Measurements from ENCODE around the gene KLF15. TPM values are rescaled to one million over a fixed set of nuclear protein-coding genes. Genes with fewer than 3 reads are reported as not detected.

The KLF15 gene
- total and polyA plus RNA-seq, 2 experiments from 2014 or later, result 3.5 to 19.8 TPM

DNA sequence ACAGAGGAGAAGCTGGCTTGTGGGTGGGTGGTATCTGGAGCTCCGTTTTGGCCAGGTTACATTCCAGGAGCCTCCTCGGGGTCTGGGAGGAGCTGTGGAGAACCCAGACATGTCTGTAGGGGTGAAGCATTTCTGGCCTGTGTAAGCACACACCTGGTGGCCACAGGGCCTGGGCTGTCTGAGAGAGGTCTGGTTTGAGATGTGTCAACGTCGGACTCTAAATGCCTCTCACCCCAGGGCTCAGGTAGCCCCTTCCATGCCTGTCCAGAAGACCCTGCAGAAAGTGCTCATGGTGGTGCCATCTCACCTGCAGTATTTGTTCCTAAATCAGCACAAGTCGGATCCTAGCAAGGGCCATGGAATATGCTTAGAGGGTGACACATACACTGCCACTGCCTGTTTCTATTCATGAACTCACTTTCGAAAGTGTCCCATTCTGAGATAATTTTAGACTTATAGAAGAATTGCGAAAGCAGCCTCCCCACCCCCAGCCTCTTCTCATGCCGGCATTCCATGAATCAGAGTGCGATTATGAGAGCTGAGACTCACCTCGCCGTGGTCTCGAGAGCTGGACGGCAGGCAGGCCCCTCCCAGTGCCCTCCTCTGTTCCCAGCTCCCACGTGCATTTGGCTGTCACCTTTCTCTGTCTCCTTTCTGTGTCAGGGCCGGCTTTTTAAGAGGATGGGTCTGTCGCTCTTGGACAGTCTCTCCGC lies 63.7 kb downstream of the KLF15 start:
- Mint-ChIP-seq H3K9me3 (no peaks in the 10 kb centered on the region; the same call in 2 of the 3 replicates), H3K4me1 (peaks cover 34% of the 10 kb centered on the region), H3K27me3 (ENCODE audit: insufficient read depth, low read depth, poor library complexity) (peaks cover 2% of the 10 kb centered on the region), H3K27ac (no peak overlapping the region), H3K4me3 (no peak overlapping the region), H3K36me3 (ENCODE audit: low read depth) (no peaks in the 10 kb centered on the region)
- H3K79me2 ChIP-seq (replicated peaks; ENCODE audit: insufficient read depth), result no peaks in the 10 kb centered on the region
- ATAC-seq, result no peak
- H3K4me2 ChIP-seq, result no peak overlapping the region
- H3K27me3 ChIP-seq (ENCODE audit: insufficient read depth), result peaks cover 25% of the 10 kb centered on the region
- no peaks in the 10 kb centered on the region for H4K20me1 ChIP-seq (replicated peaks; ENCODE audit: insufficient read depth)
- H3K4me1 ChIP-seq (ENCODE audit: insufficient read depth), result peaks cover 7% of the 10 kb centered on the region; the same call in 1 of the 2 replicates
- H3K36me3 ChIP-seq (ENCODE audit: insufficient read depth), result no peaks in the 10 kb centered on the region
- DNase-seq (ENCODE audit: low spot score), result no peak
- H3K4me3 ChIP-seq, result no peak overlapping the region
- H3F3A ChIP-seq (replicated peaks; ENCODE audit: low read depth), result no peaks in the 10 kb centered on the region
- H2AFZ ChIP-seq, result no peak overlapping the region
- H3K9me2 ChIP-seq (ENCODE audit: insufficient read depth), result no peaks in the 10 kb centered on the region
- no peak overlapping the region for H3K27ac ChIP-seq (ENCODE audit: low read depth)
- TF ChIP-seq POLR2AphosphoS5 (IDR thresholded peaks at IDR 0.05; ENCODE audit: low read depth) (no peak), STAT1 (IDR thresholded peaks at IDR 0.05; ENCODE audit: unreplicated experiment) (no peak), EZH2 (IDR thresholded peaks at IDR 0.05; ENCODE audit: low read depth, unreplicated experiment) (no peak), JUNB (IDR thresholded peaks at IDR 0.05; ENCODE audit: unreplicated experiment) (no peak), ZNF331 (CRISPR knock-in tag; IDR thresholded peaks at IDR 0.05; ENCODE audit: low read depth) (no peak), CREB1 (CRISPR knock-in tag; IDR thresholded peaks at IDR 0.05; ENCODE audit: low read depth) (no peak), NANOG (IDR thresholded peaks at IDR 0.05; ENCODE audit: borderline replicate concordance) (no peak), EZH2phosphoT487 (IDR thresholded peaks at IDR 0.05; ENCODE audit: unreplicated experiment) (no peak), ZNF114 (CRISPR knock-in tag; IDR thresholded peaks at IDR 0.05) (no peak)
- TF ChIP-seq, protein P1, sequence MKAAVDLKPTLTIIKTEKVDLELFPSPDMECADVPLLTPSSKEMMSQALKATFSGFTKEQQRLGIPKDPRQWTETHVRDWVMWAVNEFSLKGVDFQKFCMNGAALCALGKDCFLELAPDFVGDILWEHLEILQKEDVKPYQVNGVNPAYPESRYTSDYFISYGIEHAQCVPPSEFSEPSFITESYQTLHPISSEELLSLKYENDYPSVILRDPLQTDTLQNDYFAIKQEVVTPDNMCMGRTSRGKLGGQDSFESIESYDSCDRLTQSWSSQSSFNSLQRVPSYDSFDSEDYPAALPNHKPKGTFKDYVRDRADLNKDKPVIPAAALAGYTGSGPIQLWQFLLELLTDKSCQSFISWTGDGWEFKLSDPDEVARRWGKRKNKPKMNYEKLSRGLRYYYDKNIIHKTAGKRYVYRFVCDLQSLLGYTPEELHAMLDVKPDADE (IDR thresholded peaks at IDR 0.05), result no peak
- TF ChIP-seq, protein P2, sequence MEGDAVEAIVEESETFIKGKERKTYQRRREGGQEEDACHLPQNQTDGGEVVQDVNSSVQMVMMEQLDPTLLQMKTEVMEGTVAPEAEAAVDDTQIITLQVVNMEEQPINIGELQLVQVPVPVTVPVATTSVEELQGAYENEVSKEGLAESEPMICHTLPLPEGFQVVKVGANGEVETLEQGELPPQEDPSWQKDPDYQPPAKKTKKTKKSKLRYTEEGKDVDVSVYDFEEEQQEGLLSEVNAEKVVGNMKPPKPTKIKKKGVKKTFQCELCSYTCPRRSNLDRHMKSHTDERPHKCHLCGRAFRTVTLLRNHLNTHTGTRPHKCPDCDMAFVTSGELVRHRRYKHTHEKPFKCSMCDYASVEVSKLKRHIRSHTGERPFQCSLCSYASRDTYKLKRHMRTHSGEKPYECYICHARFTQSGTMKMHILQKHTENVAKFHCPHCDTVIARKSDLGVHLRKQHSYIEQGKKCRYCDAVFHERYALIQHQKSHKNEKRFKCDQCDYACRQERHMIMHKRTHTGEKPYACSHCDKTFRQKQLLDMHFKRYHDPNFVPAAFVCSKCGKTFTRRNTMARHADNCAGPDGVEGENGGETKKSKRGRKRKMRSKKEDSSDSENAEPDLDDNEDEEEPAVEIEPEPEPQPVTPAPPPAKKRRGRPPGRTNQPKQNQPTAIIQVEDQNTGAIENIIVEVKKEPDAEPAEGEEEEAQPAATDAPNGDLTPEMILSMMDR (conservative IDR thresholded peaks at IDR 0.05; ENCODE audit: low read depth in 2 of 2), result no peak
- TF ChIP-seq, protein P3, sequence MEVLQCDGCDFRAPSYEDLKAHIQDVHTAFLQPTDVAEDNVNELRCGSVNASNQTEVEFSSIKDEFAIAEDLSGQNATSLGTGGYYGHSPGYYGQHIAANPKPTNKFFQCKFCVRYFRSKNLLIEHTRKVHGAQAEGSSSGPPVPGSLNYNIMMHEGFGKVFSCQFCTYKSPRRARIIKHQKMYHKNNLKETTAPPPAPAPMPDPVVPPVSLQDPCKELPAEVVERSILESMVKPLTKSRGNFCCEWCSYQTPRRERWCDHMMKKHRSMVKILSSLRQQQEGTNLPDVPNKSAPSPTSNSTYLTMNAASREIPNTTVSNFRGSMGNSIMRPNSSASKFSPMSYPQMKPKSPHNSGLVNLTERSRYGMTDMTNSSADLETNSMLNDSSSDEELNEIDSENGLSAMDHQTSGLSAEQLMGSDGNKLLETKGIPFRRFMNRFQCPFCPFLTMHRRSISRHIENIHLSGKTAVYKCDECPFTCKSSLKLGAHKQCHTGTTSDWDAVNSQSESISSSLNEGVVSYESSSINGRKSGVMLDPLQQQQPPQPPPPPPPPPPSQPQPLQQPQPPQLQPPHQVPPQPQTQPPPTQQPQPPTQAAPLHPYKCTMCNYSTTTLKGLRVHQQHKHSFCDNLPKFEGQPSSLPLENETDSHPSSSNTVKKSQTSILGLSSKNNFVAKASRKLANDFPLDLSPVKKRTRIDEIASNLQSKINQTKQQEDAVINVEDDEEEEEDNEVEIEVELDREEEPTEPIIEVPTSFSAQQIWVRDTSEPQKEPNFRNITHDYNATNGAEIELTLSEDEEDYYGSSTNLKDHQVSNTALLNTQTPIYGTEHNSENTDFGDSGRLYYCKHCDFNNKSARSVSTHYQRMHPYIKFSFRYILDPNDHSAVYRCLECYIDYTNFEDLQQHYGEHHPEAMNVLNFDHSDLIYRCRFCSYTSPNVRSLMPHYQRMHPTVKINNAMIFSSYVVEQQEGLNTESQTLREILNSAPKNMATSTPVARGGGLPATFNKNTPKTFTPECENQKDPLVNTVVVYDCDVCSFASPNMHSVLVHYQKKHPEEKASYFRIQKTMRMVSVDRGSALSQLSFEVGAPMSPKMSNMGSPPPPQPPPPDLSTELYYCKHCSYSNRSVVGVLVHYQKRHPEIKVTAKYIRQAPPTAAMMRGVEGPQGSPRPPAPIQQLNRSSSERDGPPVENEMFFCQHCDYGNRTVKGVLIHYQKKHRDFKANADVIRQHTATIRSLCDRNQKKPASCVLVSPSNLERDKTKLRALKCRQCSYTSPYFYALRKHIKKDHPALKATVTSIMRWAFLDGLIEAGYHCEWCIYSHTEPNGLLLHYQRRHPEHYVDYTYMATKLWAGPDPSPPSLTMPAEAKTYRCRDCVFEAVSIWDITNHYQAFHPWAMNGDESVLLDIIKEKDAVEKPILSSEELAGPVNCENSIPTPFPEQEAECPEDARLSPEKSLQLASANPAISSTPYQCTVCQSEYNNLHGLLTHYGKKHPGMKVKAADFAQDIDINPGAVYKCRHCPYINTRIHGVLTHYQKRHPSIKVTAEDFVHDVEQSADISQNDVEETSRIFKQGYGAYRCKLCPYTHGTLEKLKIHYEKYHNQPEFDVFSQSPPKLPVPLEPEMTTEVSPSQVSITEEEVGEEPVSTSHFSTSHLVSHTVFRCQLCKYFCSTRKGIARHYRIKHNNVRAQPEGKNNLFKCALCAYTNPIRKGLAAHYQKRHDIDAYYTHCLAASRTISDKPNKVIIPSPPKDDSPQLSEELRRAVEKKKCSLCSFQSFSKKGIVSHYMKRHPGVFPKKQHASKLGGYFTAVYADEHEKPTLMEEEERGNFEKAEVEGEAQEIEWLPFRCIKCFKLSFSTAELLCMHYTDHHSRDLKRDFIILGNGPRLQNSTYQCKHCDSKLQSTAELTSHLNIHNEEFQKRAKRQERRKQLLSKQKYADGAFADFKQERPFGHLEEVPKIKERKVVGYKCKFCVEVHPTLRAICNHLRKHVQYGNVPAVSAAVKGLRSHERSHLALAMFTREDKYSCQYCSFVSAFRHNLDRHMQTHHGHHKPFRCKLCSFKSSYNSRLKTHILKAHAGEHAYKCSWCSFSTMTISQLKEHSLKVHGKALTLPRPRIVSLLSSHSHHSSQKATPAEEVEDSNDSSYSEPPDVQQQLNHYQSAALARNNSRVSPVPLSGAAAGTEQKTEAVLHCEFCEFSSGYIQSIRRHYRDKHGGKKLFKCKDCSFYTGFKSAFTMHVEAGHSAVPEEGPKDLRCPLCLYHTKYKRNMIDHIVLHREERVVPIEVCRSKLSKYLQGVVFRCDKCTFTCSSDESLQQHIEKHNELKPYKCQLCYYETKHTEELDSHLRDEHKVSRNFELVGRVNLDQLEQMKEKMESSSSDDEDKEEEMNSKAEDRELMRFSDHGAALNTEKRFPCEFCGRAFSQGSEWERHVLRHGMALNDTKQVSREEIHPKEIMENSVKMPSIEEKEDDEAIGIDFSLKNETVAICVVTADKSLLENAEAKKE (CRISPR knock-in tag; IDR thresholded peaks at IDR 0.05), result no peak
- TF ChIP-seq, protein P4, sequence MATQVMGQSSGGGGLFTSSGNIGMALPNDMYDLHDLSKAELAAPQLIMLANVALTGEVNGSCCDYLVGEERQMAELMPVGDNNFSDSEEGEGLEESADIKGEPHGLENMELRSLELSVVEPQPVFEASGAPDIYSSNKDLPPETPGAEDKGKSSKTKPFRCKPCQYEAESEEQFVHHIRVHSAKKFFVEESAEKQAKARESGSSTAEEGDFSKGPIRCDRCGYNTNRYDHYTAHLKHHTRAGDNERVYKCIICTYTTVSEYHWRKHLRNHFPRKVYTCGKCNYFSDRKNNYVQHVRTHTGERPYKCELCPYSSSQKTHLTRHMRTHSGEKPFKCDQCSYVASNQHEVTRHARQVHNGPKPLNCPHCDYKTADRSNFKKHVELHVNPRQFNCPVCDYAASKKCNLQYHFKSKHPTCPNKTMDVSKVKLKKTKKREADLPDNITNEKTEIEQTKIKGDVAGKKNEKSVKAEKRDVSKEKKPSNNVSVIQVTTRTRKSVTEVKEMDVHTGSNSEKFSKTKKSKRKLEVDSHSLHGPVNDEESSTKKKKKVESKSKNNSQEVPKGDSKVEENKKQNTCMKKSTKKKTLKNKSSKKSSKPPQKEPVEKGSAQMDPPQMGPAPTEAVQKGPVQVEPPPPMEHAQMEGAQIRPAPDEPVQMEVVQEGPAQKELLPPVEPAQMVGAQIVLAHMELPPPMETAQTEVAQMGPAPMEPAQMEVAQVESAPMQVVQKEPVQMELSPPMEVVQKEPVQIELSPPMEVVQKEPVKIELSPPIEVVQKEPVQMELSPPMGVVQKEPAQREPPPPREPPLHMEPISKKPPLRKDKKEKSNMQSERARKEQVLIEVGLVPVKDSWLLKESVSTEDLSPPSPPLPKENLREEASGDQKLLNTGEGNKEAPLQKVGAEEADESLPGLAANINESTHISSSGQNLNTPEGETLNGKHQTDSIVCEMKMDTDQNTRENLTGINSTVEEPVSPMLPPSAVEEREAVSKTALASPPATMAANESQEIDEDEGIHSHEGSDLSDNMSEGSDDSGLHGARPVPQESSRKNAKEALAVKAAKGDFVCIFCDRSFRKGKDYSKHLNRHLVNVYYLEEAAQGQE (IDR thresholded peaks at IDR 0.05; ENCODE audit: unreplicated experiment), result no peak
